NT2/D1 (cell line): ENCODE measurements around the gene ITPK1.

Source experiments
- SUZ12 ChIP-seq: IDR thresholded peaks from 2 replicates; pipeline ENCODE4 v1.6.1; 2011; ENCODE audit not compliant: insufficient read length, insufficient read depth; ENCODE audit errors: extremely low read depth
- YY1 ChIP-seq: IDR thresholded peaks from 2 replicates; pipeline ENCODE4 v1.6.1; 2011; ENCODE audit not compliant: insufficient read length, insufficient read depth

DNA sequence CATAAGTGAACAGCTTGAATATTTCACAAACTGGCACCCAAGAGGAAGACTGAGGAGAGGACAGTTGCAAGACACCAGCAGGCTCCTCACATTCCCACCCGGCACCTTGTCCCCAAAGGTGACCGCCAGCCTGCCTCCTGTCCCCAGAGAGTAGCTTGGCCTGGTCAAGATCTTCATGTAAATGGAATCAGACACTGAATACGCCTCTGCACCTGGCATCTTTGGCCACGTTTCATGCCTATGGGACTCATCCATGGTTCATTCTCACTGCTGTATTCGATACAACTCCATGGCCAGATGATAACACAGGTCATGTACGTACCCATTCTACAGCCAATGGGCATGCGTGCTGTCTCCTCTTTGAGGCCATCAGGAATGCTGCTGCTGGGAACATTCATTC, 60.8 kb downstream of the ITPK1 start:
- TF ChIP-seq YY1 (no peak), SUZ12 (no peak)
